Hematopoietic multipotent progenitor cell treated with erythropoietin and hydrocortisone succinate and interleukin-3 and kit ligand, for 17 days (in vitro differentiated cells): ENCODE data around the gene GREM1.

Experiments
- DNase-seq: peaks from one replicate; pipeline ENCODE4 v3.0.0-alpha.2; 2015; ENCODE audit warnings: low spot score

GREM1 gene

GRCh38 chr15:32717426-32718226, at the start of gene GREM1:
Gene GREM1, plus strand, starts transcription at chr15:32718004. Its CDS starts 12,687 bp downstream, at chr15:32730691.
- no peak for DNase-seq

DNA sequence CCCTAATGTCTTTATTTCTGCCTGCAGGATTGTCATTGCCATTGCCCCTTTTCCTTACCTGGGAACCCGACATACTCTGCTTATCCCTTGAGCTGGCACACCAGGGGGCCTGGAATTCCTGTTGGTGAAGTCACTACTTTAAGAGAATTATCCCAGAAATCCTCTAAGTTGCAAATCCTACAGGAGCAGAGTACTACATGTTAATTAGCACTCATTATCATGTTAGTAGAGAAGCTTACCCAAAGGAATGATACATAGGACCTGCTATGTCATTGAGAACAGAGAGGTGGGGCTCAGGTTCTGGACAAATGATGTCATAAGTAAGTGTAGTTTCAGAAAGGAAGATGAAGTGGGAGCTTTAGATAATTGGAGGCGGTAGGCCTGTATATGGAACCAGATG, 48.9 kb upstream of the GREM1 start:
- DNase-seq = no peak

GRCh38 chr15:32669896-32670611, 47.8 kb upstream of the GREM1 start:
- DNase-seq = no peak

GRCh38 chr15:32670623-32671022, 47.2 kb upstream of the GREM1 start:
- no peak for DNase-seq

- DNase-seq = no peak
These were observed 46.2 kb upstream of the GREM1 start for GRCh38 chr15:32671339-32672325.

DNA sequence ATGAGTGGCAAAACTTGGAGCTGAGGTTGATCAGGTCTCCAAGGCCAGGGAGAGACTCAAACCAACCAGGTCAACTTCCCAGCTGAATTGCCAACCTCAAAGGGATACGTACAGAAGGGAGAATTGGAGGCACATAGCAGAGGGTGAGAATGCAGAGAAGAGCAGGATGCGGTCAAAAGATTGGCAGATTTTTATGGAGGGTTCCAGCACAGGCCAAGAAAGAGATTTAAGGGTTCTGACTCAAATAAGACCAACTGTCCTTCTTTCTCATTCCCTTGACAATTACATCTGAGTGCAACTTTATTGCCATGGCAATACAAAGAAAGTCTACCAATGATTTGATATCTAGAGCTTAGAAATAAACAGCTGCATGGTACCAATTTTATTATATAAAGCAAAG, 43.1 kb upstream of the GREM1 start:
- DNase-seq = no peak

DNA sequence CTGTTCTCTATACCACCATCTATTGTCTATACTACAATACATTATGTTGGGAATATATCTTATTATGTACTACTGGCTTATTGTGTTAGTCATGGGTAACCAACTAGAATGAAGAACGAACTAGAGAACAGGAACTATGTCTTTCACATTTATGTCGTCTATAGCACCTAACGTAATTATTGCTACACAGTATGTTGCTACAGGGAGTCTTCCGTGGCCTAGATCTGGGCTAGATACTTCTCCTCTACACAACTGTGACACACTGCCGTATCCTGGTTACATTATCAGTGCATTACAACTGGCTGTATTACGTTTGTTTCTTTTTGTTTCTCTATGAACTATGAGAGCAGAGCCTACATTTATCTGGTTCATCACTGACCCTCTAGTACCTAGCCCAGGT, 42.3 kb upstream of the GREM1 start:
- DNase-seq = no peak

- no peak for DNase-seq
These were observed 41.6 kb upstream of the GREM1 start for GRCh38 chr15:32676169-32676568.

DNA sequence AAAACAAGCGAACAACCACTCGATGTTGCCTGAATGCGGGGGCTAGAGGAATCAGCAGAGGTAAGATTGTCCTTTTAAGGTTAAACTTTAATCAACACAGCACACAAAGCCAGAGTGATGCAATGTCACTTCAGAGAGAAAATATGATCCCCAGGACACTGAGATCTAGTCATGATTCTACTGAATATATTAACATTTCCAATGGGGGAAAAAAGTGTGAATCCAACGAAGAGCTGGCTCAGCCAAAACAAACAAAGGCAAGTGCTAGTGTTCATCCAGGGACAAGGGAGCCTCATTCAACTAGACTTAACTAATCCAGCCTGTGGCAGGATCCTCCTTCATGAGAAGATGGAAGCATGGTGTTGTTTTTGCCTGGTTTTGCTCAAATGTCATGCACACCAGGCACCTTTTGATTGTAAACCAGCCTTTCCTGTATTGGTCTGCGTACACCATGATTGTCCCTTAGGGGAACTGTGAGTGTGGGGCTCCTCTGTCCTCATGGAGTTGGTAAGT, 40.5 kb upstream of the GREM1 start:
- no peak for DNase-seq

GRCh38 chr15:32679298-32679690, 38.5 kb upstream of the GREM1 start:
- no peak for DNase-seq

DNA sequence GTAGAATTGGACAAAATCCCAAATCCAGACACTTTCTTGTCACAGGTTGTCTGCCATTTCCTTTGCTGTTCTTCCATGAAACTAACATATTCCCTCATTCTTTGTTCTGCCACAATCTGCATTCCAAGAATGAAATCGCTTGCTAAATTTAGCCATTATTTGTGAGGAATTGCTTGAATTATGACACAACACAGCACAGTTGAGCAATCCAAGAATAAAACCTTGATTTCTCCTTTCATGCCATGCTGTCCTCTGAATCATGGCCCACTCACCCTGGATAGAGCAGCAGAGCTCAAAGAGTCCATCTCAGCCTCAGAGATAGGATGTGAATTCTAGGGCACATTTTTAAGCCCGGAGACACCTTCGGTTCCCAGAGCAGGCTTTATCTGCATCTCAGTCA, 35.2 kb upstream of the GREM1 start:
- DNase-seq = no peak

- DNase-seq = no peak
These were observed 34.7 kb upstream of the GREM1 start for GRCh38 chr15:32682977-32683630.

DNA sequence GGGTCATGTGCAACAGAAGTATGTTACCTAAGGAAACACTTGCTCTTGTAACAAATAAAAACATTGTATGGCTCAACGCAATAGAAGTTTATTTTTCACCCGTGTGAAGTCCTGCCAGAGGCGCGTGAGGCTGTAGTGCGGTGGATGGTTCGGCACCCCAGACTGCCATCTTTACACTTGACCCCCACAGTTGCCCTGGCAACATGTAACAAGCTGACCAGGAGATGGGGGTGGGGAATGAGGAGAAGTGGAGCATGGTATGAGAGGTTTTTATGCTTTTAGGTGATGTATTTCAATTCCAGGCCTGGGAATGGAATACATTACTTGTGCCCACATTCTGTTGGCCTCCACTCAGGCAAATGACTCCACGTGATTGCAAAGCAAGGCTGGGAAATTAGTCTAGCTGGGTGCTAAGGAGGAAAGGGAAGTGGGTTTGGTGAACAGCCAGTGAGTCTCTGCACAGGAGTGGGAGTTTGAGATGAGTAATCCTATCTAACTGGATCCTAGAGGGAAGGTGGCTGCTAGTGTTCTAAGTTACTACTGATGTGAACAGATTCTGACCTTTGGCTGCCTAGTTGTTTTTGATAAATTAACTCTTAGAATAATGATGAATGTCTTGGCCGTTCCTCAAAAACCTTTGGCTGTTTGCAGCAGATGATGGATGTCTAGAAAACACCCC, 33.8 kb upstream of the GREM1 start:
- no peak for DNase-seq

DNA sequence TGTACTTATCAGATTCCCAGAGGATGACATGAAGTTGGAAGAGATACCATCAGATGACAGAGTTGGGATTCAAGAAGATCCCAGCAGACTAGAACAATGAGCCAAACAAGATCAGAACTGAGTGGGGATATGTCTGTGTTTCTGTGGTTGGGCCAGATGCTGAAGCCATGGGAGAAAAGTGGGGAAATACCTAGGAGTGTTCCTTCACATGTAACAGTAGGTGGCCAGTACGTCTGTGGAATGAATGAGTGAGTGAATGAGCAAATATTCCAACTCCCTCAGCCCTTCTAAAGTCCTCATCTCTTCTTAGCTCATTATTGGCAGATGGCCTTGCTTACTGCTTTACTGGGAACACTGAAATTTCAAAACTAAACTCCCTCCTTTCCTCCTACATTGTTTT, 32.2 kb upstream of the GREM1 start:
- DNase-seq = no peak

GRCh38 chr15:32687556-32687955, 30.2 kb upstream of the GREM1 start:
- DNase-seq = no peak

- DNase-seq = no peak
These were observed 29.6 kb upstream of the GREM1 start for GRCh38 chr15:32688151-32688639.

- no peak for DNase-seq
These were observed 26.7 kb upstream of the GREM1 start for GRCh38 chr15:32690941-32691688.

GRCh38 chr15:32691689-32692038, 26.1 kb upstream of the GREM1 start:
- no peak for DNase-seq

DNA sequence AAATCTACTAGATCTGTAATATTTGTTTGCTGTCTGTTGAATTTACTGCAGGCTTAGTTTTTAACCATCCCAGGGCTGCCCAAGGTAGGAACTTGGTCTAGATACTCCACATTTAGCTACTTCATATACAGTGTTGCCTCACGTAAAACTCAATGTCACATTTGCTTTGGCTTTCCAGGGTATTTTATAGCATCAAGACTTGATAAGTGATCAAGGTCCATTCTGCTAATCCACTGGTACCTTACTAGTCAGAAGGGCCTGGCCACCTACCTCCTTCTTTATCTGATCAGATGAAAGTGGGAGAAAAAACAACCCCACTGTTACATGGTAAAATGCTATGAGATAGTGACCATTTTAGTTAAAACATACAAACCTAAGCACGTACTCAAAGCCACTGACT, 25.5 kb upstream of the GREM1 start:
- no peak for DNase-seq
